Natural killer cell treated with Interleukin-12 subunit alpha and Interleukin-12 subunit beta and Interleukin-15 and Interleukin-18, amount 100 ng/mL, for 72 hours (primary cell): Measurements from ENCODE around the gene TMEM266. TPM values are rescaled to one million over a fixed set of nuclear protein-coding genes. Genes with fewer than 3 reads are reported as not detected.

Experiments
- ATAC-seq, 2 donors: fragments of 150-1000 bp; cut with Tn5 transposase in 1 of 2; sonication (Bioruptor Pico), chemical (Tn5 transposase) in 1 of 2; 2 replicates each; pipeline ENCODE4 v1.10.0; 2021
- DNase-seq: peaks from one replicate; pipeline ENCODE4 v3.0.0; 2022; ENCODE audit warnings: low spot score
- H3K27ac Mint-ChIP-seq, 2 donors: 1 replicate in 1 of 2; 2 replicates in 1 of 2; pipeline ENCODE4 v1.8.0; 2022; ENCODE audit warnings: mixed read lengths in 2 of 2, mild to moderate bottlenecking in 1 of 2, moderate library complexity in 1 of 2
- H3K27me3 Mint-ChIP-seq, 2 donors: 1 replicate in 1 of 2; 2 replicates in 1 of 2; pipeline ENCODE4 v1.8.0; 2022; ENCODE audit warnings: mixed read lengths in 2 of 2
- H3K36me3 Mint-ChIP-seq: one replicate; pipeline ENCODE4 v1.8.0; 2022; ENCODE audit warnings: mixed read lengths
- H3K4me1 Mint-ChIP-seq, 2 donors: 1 replicate in 1 of 2; 2 replicates in 1 of 2; pipeline ENCODE4 v1.8.0; 2022; ENCODE audit warnings: low read depth in 2 of 2, mixed read lengths in 2 of 2, mild to moderate bottlenecking in 1 of 2
- H3K4me3 Mint-ChIP-seq: one replicate; pipeline ENCODE4 v1.8.0; 2022; ENCODE audit warnings: mixed read lengths
- H3K9me3 Mint-ChIP-seq: 2 replicates; pipeline ENCODE4 v1.8.0; 2022; ENCODE audit warnings: mixed read lengths
- total RNA-seq, 2 donors: library from RNA; stranded (reverse); gene quantifications; one replicate each; pipeline ENCODE4 v1.2.3, GENCODE V29; 2022

The TMEM266 gene
- total RNA-seq, 2 donors from 2014 or later, result 0.24 TPM; not detected in 1

DNA sequence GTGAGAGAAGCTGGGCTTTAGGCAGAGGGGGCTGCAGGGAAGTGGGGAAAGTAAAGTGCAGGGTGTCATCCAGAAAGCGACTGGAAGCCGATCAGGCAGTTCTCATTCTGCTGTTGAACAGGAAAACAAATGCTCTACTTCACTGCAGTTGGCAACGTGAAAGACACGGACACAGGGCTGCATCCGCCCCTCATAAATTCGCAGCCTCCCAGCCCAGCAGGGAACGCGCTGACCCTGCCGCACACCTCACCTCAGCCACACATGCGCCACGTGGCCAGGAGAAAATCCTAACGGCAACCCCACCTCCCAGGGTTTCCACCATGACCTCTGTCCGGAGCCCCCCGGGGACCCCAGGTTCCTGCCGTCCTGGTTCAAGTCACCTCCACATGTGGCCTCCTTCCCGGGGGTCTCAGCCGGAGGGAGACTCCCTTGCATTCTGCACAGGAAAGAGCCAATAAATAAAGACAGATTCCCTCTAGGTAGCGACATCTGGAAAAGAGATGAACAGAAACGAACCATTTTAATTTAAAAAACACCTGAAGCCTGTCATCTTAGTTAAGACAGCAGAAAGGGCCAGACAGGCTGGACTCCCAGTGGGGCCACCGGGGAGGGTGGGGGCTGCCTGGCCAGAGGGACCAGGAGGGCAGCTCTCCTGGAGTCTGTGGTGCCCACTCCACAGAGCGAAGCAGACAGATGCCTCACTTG lies 118.7 kb downstream of the TMEM266 start:
- Mint-ChIP-seq H3K4me3 (no peak overlapping the region), H3K9me3 (no peaks in the 10 kb centered on the region), H3K4me1 (no peaks in the 10 kb centered on the region), H3K27me3 (peaks cover 22 to 35% of the 10 kb centered on the region in 2 donors), H3K27ac (no peak overlapping the region), H3K36me3 (no peaks in the 10 kb centered on the region)
- ATAC-seq, result no peak
- no peak for DNase-seq

DNA sequence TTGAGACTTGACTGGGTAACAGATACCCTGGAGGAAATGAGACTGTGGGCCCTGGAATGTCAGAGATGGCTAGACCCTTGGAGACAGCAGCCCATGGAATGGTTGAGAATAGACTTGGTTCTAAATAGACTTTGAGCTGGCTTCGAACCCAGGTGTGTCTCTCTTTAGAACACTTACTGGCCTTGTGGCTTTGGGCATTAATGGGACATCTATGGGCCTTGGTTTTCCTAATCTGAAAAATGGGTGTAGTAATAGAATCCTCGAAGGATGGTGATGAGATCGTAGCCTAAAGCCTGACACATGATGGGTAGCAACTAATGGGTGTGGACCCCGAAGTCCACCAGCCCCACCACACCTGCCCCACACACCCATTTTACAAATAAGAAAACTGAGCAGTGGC lies 119.2 kb downstream of the TMEM266 start:
- peaks cover 22 to 35% of the 10 kb centered on the region in 2 donors for H3K27me3 Mint-ChIP-seq

DNA sequence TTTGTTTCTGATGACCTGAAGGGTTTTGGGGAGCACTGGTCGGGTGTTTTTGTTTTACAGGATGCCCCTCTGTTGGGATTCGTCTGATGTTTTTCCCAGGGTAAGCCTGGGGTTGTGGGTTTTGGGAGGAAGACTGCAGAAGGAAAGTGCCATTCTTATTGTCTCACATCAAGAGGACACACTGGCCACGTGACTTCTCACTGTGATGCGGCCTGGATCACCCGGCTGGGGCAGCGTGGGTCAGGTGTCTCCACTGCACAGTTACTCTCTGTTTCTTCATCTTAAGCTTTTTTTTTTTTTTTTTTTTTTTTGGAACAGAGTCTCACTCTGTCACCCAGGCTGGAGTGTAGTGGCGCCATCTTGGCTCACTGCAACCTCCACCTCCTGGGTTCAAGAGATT lies 120.5 kb downstream of the TMEM266 start:
- Mint-ChIP-seq H3K27ac (no peak overlapping the region), H3K4me3 (no peak overlapping the region), H3K36me3 (no peaks in the 10 kb centered on the region), H3K4me1 (no peaks in the 10 kb centered on the region), H3K9me3 (no peaks in the 10 kb centered on the region), H3K27me3 (peaks cover 28 to 40% of the 10 kb centered on the region in 2 donors)
- ATAC-seq, result no peak
- DNase-seq, result no peak

More for the DNA sequence above, 119.2 kb downstream of the TMEM266 start:
- DNase-seq (no peak), ATAC-seq (no peak)
- Mint-ChIP-seq H3K9me3 (no peaks in the 10 kb centered on the region), H3K4me1 (no peaks in the 10 kb centered on the region), H3K4me3 (no peak overlapping the region), H3K36me3 (no peaks in the 10 kb centered on the region), H3K27ac (no peak overlapping the region)

DNA sequence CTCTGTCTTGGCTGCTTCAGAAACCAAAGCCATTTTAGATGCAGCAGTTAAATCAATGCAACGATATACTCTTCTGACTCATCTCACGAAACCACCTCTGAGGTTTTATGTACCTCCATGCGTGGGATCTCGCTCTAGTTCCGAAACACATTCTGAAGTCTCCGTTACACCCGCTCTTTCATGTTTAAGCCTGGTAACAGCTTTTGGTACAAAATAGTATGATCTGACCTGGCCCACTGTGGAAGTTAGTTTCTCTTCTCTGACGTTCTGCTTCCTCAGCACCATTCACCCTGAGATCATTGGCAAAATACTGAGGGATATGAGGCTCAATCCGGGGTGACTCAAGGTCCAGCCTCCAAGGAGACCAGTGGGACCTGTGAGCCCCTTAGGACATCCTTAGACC lies 121.9 kb downstream of the TMEM266 start:
- H3K4me1 Mint-ChIP-seq, result peaks cover 0 to 3% of the 10 kb centered on the region in 2 donors
- ATAC-seq (peak in 1 of 2 donors; percentile 34), DNase-seq (no peak)
- no peak overlapping the region for H3K27ac Mint-ChIP-seq
- H3K4me3 Mint-ChIP-seq, result no peak overlapping the region
- H3K9me3 Mint-ChIP-seq, result no peaks in the 10 kb centered on the region
- H3K27me3 Mint-ChIP-seq, result peaks cover 36 to 45% of the 10 kb centered on the region in 2 donors
- H3K36me3 Mint-ChIP-seq, result no peaks in the 10 kb centered on the region

DNA sequence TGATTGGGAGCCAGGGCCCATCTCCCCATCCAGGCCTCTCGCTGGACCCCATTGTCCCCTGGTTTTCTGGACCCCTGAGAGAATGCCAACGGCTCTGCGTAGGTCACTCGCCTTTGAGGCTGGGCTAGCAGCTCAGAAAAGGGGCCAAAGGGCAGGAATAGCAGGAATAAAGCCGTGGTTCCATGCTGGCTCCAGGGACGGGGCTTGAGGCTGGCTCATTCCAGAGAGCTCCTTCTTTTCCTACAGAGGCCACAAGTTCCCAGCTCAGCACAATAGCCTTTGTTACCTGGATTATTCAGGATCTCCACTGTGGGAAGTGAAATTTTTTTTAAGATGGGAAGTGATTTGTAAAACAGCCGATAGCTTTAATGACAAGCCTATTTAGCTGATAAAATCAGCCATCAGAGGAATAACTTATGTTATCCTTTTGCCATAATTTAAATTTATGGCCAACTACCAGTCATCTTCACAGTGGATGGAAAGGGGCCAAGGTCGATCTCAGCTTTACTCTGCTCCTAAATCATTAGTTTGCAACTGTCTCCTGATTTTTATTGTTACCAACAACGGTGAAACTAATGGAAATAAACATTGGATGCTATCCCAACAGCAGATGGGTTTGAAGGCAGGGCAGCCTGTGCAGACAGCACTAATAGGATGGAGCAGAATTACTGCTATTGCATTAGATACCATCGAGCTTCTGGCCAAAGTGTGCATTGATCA lies 124.3 kb downstream of the TMEM266 start:
- peaks cover 24 to 32% of the 10 kb centered on the region in 2 donors for H3K27me3 Mint-ChIP-seq

DNA sequence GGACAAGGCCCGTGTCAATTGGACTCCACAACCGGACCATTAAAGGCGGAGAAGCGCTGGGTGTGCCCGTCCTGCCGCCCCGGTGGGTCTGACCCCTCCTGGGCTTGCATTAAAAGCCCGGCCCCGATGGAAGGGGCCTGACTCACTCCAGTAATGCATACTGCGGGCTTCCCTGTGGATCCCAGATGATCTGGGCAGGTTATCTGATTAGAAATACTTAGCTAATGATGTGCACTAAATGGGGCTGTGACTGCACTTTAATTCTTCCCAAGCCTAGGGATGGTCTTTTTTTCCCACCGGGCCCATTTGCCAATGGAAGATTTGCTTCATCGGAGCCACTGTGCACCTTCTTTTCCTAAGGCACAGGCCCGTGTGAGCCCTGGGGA lies 124.9 kb downstream of the TMEM266 start:
- ATAC-seq (no peak), DNase-seq (no peak)
- Mint-ChIP-seq H3K27me3 (peaks cover 26 to 32% of the 10 kb centered on the region in 2 donors), H3K9me3 (no peaks in the 10 kb centered on the region), H3K36me3 (no peaks in the 10 kb centered on the region), H3K4me3 (no peak overlapping the region), H3K27ac (no peak overlapping the region), H3K4me1 (peaks cover 0 to 3% of the 10 kb centered on the region in 2 donors)

More for the DNA sequence above, 124.3 kb downstream of the TMEM266 start:
- no peak overlapping the region for H3K27ac Mint-ChIP-seq
- no peaks in the 10 kb centered on the region for H3K36me3 Mint-ChIP-seq
- ATAC-seq (no peak), DNase-seq (no peak)
- H3K4me3 Mint-ChIP-seq, result no peak overlapping the region
- peaks cover 0 to 3% of the 10 kb centered on the region in 2 donors for H3K4me1 Mint-ChIP-seq
- H3K9me3 Mint-ChIP-seq, result no peaks in the 10 kb centered on the region

DNA sequence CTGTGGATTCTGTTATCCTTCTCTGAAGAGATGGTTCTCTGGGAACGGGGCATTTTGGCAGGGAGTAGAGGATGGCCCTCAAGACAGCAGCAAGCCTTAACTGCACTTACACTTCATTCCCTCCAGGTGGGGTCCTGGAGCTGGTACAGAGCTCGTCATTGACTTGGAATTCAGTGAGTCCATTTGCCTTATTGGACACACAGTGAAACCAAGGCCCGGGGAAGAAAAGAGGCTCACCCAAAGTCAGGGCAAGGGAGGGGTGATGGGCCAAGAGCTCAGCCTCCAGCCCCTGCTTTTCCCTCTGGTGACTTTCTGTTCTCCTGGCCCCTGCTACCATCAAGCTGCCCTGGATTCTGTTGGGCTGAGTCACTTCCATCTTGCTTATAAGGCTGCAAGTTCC lies 125.9 kb downstream of the TMEM266 start:
- Mint-ChIP-seq H3K27me3 (peaks cover 30 to 36% of the 10 kb centered on the region in 2 donors), H3K27ac (no peak overlapping the region), H3K9me3 (no peaks in the 10 kb centered on the region), H3K4me3 (no peak overlapping the region), H3K36me3 (no peaks in the 10 kb centered on the region), H3K4me1 (peaks cover 7 to 11% of the 10 kb centered on the region in 2 donors)
- no peak for ATAC-seq
- no peak for DNase-seq

DNA sequence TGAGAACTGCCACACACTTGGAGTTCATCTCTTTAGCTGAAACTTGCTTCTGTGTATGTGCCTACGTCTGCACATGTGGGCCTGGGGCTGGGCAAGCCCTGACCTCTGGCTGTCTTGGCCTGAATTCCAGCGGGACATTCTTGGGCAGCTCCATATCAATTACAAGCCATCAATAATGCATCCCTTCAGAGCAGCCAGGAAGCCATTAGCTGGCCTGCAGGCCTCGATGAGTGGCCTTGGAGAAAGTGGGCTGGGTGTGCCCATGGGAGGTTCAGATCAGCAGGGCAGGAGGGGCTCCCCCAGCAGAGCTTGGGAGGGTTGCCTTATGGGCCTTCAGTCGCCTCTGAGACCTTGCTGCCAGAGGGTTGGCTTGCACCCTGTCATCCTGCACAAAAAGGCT lies 127.4 kb downstream of the TMEM266 start:
- H3K27ac Mint-ChIP-seq, result no peak overlapping the region
- no peak overlapping the region for H3K4me3 Mint-ChIP-seq
- no peak for DNase-seq

DNA sequence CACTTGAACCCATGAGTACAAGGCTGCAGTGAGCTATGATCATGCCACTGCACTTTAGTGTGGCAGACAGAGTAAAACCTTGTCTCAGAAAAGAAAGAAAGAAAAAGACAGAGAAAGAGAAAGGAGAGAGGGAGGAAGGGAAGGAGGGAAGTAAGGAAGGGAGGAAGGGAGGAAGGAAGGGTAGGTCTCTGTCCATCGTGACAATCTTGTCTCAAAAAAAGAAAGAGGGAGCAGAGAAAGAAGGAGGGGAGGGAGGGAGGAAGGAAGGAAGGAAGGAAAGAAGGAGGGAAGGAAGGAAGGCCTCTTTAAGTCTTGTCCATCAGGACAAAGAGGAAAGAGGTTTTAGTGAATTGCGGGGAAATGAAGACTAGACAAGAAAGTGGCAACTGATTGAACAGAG lies 129.3 kb downstream of the TMEM266 start:
- Mint-ChIP-seq H3K4me1 (peaks cover 14 to 17% of the 10 kb centered on the region in 2 donors), H3K4me3 (no peak overlapping the region), H3K27me3 (peaks cover 26 to 28% of the 10 kb centered on the region in 2 donors), H3K9me3 (no peaks in the 10 kb centered on the region), H3K27ac (no peak overlapping the region), H3K36me3 (no peaks in the 10 kb centered on the region)
- ATAC-seq (no peak), DNase-seq (no peak)

More for the DNA sequence above, 127.4 kb downstream of the TMEM266 start:
- H3K27me3 Mint-ChIP-seq, result peaks cover 26 to 28% of the 10 kb centered on the region in 2 donors
- H3K36me3 Mint-ChIP-seq, result no peaks in the 10 kb centered on the region
- no peak for ATAC-seq
- peaks cover 14 to 17% of the 10 kb centered on the region in 2 donors for H3K4me1 Mint-ChIP-seq
- H3K9me3 Mint-ChIP-seq, result no peaks in the 10 kb centered on the region

DNA sequence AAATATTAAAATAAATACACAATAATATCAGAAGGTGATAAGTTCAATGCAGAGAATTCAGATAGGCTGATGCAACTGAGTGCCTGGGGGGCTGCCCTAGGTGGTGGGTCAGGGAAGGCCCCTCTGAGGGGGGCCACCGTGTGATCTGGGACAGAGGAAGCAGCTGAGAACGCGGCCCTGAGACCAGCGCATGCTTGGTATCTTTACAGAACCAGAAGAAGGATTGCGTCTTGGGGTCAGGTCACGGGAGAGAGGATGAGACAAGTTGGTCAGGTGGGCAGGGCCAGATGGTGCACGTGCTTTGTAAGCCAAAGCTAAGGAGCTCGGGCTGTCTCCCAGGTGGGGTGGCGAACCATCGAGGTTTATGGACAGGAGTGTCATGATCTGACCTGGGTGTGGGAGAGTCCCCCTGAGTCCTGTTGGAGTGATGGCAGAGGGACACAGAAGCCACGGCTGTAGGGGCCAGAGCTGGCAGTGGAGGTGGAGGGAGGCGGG lies 130.3 kb downstream of the TMEM266 start:
- Mint-ChIP-seq H3K27ac (peak overlapping the region in 1 of 2 donors; percentile 67), H3K36me3 (no peaks in the 10 kb centered on the region), H3K9me3 (no peaks in the 10 kb centered on the region)

DNA sequence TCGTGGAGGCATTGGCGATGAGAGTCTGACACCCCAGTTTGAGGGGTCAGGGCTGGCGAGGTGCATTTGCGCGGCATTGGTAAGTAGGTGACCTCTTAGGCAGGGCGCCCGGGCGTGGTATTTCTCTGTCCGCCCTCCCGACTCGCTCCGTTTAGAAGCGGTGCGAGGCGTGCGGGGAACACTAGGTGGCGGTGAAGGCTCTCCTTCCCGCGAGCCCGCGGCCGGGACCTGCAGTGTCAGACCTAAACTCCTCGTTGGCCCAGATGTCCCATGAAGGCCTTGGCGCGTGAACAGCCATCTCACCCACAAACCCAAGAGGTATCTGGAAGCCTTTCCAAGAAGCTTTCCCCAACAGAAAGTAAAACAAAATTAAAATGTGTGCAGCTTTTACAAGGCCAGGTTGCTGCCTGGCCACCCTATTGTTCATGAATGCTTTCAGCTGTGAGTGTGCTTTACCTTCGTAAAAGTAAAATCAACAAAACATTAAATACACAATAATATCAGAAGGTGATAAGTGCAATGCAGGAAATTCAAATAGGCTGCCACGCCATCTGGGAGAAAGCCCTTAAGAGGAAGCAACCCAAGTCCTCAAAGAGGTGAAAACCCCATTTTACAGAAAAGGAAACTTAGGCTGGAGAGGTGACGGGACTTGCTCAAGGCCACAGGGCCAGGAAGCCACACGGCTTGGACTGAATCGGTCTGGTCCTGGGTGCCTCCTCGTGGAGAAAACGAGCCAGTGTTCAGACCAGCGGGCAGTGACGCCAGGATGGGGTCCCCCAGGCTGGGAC lies 131.2 kb downstream of the TMEM266 start:
- Mint-ChIP-seq H3K27me3 (peaks cover 16 to 18% of the 10 kb centered on the region in 2 donors), H3K9me3 (no peaks in the 10 kb centered on the region), H3K4me1 (peaks cover 14 to 17% of the 10 kb centered on the region in 2 donors), H3K36me3 (no peaks in the 10 kb centered on the region), H3K27ac (peak overlapping the region; percentile 7 to 67), H3K4me3 (peak overlapping the region; percentile 64)
- ATAC-seq, result peak; percentile 87 to 88
- peak; percentile 84 for DNase-seq

More for the DNA sequence above, 130.3 kb downstream of the TMEM266 start:
- no peak for ATAC-seq
- DNase-seq, result no peak
- H3K4me1 Mint-ChIP-seq, result peaks cover 14 to 17% of the 10 kb centered on the region in 2 donors
- peaks cover 22 to 24% of the 10 kb centered on the region in 2 donors for H3K27me3 Mint-ChIP-seq
- peak overlapping the region; percentile 64 for H3K4me3 Mint-ChIP-seq

DNA sequence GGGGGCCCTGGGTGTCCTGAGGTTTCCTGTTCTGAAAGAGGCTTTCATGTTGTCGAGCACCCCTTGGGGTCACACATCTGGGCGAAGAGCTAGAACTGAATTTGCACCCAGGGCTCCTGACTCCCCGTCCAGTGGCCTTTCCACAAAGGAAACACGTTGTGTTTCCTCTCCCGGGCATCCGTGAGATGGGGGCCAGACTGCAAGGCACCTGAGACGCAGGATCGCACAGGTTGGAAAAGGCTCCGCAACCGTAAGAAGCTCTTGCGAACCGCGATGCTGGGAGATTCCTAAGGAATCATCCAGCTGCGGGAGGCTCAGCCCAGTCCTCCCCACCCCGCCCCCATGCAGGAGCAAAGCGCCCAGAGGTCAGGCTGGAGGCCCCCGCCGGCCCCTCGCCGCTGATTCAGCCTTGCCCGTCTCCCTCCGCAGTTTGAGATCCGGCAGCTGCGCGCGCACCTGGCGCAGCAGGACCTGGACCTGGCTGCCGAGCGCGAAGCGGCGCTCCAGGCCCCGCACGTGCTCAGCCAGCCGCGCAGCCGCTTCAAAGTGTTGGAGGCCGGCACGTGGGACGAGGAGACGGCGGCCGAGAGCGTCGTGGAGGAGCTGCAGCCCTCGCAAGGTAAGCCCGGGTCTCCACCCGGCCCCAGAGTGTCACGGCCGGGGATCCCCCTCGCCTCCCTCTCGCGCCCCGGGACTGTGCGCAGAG lies 131.9 kb downstream of the TMEM266 start:
- DNase-seq (no peak), ATAC-seq (no peak)
- H3K27ac Mint-ChIP-seq, result peak overlapping the region in 1 of 2 donors; percentile 67
- H3K36me3 Mint-ChIP-seq, result no peaks in the 10 kb centered on the region
- peak overlapping the region; percentile 64 for H3K4me3 Mint-ChIP-seq
- H3K4me1 Mint-ChIP-seq, result peaks cover 14% of the 10 kb centered on the region in 2 donors
- H3K9me3 Mint-ChIP-seq, result no peaks in the 10 kb centered on the region
- peaks cover 13 to 16% of the 10 kb centered on the region in 2 donors for H3K27me3 Mint-ChIP-seq

DNA sequence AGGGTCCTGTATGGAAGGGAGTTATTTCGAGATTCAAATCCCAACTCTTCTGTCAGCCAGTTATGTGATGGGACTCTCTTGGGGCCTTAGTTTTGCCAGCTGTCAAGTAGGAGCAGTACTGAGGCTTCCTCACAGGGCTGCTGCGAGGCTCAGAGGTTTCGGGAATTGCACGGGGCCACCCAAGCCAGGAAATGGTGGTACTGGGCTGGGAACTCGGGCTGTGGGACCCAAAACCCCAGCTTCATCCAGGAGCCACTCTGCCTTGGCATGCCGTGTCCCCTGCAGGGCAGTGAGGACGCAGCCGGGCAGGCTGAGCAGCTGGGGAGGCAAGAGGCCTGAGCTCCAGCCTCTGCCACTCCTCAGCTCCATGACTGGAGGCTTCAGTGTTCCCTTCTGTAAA lies 132.9 kb downstream of the TMEM266 start:
- H3K4me1 Mint-ChIP-seq, result peaks cover 14 to 15% of the 10 kb centered on the region in 2 donors
- no peaks in the 10 kb centered on the region for H3K36me3 Mint-ChIP-seq
- H3K9me3 Mint-ChIP-seq, result no peaks in the 10 kb centered on the region
- no peak overlapping the region for H3K27ac Mint-ChIP-seq
- DNase-seq (no peak), ATAC-seq (no peak)
- H3K27me3 Mint-ChIP-seq, result peaks cover 12 to 16% of the 10 kb centered on the region in 2 donors
- no peak overlapping the region for H3K4me3 Mint-ChIP-seq
